Activated gamma-delta T cell (primary cell): Measurements from ENCODE around the gene ASB16.

Source experiments
- DNase-seq: peaks from one replicate; lab custom pipeline; 2025; lab: John Stamatoyannopoulos, UW

ASB16 gene

GRCh38 chr17:44188576-44189403 is 18.3 kb downstream of the ASB16 start:
- no peak for DNase-seq

- DNase-seq = no peak
These were observed 20.0 kb downstream of the ASB16 start for GRCh38 chr17:44190481-44190880.

- DNase-seq = no peak
These were observed 20.9 kb downstream of the ASB16 start for GRCh38 chr17:44191369-44191768.

DNA sequence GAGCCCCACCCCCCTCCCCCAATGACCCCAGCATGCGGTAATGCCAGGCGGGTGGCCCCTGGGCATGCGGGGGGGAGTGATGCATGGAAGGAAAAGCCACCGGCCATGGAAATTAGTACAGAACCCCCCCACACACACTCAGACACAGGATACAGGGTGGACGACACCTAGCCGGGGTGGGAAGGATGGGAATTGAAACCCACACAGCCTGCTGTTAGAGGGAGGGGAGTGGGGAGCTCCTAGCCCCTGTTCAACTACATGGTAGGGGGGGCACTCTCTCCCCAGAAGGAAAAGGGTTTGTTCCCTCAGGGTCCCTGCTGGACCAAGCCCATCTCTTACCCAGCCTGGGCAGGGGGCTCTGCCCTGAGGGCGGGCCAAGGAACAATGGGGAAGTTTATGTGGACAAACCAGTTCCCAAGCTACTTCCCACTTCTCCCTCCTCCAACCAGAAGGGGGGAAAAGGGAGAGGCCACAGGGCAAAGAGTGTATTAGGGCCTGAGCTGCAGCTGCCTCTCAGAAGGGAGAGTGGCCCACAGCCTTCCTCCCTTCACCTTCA is 21.5 kb downstream of the ASB16 start:
- no peak for DNase-seq

DNA sequence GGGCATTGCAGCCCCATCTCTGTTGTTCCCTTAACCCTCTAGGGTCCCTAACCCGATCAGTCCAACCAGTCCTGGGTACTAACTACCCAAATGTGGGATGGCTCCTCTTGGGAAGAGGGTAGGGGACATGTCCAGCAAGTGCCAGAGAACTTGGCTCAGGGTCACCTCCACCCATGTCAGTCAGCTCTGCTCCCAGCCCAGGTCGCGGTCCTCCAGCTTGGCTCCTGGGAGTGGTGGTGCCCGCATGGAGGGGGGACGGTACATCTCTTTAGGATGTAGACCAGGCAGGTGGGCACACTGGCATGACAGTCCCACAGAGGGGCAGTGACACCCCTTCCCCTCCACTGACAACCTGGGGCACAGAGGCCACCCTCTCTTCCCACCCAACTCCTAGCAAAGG is 22.2 kb downstream of the ASB16 start:
- no peak for DNase-seq

GRCh38 chr17:44193326-44194084 is 23.0 kb downstream of the ASB16 start:
- DNase-seq = no peak

- no peak for DNase-seq
These were observed 26.6 kb downstream of the ASB16 start for GRCh38 chr17:44197107-44197506.

DNA sequence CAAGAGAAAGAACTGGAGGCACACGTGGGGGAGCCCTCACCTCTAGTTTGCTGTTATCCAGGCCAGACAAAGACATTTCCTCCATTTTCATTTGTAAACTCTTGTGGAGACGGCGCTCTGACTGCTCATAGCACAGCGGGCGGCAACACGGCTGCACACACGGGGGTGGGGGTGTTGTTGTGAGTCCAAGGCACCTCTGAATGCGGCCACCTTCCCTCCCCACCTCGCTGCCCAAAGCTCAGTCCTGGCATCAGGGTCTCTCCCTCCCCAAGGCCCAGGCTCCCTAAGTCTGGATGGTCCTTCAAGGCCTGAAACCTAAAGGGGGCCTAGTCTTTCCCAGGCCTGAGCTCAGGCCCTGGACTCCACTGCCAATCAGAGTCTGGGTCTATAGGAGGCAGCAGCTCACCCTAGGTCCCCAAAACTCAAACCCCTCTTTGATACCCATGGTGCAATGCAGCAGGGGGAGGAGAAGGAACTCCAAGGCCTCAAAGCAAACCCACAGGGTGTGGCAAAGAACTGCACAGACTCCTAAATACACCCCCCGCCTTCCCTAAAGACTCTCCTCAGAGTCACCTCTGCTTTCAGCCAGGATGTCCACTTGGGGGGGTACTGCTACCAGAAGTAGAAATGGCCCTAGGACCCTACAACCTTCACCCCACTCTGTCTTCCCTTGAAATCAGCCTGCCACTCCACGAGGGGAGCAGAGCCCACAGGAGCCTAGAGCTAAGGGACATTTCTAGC is 27.6 kb downstream of the ASB16 start:
- no peak for DNase-seq

GRCh38 chr17:44198721-44199552 is 28.4 kb downstream of the ASB16 start:
- peak; percentile 49 for DNase-seq

DNA sequence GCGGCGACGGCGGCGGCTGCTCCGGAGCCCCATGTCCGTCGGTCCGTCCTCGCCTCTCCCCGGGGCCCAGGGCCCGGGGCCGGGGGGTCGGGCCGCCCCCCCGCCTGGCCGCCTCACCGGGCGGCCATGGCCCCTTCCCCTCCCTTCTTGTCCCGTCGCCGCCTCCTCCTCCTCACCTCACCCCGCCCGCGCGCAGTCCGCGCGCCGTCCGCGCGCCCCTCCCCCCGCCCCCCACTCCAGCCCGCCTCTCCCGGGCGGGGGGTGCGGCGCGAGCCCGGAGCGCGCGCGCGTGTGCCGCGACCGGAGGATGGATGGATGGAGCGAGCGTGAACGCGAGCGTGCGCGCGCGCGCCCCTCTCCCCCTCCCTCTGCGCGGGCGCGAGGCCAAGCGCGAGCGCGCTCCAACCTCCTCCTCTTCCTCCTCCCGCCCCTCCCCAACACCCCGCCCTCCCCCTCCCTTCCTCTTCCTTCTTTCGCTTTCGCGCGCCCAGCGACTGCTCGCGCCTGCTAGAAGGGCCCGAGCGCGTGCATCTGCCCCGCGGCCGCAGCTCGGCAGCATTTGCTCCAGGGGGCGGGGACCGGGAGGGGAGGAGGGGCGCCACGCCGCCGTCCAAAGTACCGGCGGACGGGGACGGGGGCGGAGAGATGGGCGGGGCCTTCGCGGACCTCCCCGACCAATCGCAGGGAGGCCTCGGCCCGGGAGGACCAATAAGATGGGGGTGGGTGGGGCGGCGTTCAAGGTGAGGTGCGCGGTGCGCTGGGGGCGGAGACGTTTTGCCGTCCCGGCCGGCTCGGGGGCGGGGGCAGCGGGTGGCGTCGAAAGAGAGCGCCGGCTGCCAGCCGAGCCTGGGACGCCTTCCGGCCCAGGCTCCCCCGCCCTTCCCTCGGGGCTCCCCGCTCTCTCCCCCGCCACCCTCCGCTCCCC is 29.3 kb downstream of the ASB16 start, which contains the start of gene ATXN7L3:
TSS of gene ATXN7L3 (minus strand) at position 332 of the 925 bp plus-strand sequence. CDS start 1,814 bp downstream, outside the sequence.
- DNase-seq = peak; percentile 98

DNA sequence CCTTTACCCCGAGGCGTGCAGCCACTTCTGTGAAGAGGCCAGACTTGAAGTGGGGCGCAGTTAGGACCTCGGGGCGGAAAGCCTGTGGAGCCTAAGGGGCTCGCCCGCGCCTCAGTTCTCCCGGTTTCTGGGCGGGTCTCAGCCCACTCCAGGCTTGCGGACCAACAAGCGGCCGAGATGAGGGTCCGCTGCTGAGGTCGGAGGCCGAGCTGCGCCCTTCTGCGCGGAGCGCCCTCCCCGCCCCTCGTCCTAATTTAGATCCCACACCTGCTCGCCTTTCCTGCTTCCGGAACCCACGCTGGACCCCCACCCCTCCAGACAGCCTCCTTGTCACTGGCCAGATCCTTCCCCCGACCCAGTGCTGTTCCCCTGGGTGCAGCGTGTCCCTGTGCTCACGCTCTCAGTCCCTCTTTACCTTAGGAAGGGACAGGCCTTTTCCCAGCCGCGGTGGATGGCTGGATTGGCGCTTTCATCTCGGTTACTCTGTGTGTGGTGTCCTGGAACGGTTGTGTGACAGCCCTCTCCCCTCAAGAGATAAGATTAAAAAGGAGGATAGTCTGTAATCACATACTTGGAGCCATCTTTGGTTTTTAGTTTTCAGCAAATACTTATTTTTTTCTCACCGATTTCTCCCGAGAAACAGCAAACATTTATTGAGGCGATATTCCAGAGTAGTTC is 30.1 kb downstream of the ASB16 start:
- DNase-seq = no peak

DNA sequence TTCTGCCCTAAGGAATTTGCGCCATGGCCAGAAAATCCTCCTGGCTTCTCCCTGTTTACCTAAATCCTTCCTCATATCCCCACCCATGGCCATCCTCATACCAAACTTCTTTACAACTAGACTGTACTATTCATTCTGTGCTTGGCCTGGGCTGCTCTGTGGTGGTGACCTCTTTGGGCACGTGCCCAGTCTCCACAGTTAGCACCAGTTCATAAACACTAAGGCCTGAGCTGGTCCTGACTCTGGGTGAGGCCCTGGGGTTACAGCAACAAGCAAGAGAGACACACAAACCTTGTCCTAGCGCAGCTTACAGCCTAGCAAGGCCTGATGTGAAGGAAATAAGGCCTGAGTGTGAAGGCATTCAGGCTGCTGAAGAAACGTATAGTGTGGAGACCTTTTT is 32.3 kb downstream of the ASB16 start:
- DNase-seq = no peak

- no peak for DNase-seq
These were observed 33.4 kb downstream of the ASB16 start for GRCh38 chr17:44203731-44204440.

- no peak for DNase-seq
These were observed 34.0 kb downstream of the ASB16 start for GRCh38 chr17:44204441-44204882.

GRCh38 chr17:44205962-44206824 is 35.7 kb downstream of the ASB16 start:
- no peak for DNase-seq

GRCh38 chr17:44206825-44207155 is 36.3 kb downstream of the ASB16 start:
- no peak for DNase-seq

GRCh38 chr17:44207319-44207718 is 36.8 kb downstream of the ASB16 start:
- DNase-seq = no peak

DNA sequence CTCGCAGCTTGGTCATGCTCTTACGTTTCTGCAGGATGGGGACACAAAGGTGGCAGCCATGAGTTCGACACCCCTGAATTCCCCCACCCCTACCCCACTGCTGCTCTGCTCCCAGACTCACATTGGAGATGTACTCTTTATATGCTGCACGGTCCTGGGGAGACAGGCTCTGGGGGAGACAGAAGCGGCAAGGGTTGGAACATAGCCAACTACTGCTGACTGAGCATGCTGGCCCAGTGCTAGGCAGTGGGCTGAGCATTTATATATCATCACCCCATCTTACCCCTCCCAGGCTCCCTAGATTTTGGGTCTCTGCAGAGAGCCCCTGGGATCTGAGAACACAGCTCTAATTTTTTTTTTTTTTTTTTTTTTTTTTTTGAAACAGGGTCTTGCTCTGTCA is 37.2 kb downstream of the ASB16 start:
- no peak for DNase-seq
